ENCODE results near the gene HBA2. TPM values are rescaled to one million over a fixed set of nuclear protein-coding genes. Genes with fewer than 3 reads are reported as not detected.
A peak's percentile ranks its signal among the peaks of the same experiment; 100 is the strongest.

The HBA2 gene
- total RNA-seq, 4 donors from 2014 or later: 1.8 to 10.8 (median 7.0) TPM; not detected in 1

DNA sequence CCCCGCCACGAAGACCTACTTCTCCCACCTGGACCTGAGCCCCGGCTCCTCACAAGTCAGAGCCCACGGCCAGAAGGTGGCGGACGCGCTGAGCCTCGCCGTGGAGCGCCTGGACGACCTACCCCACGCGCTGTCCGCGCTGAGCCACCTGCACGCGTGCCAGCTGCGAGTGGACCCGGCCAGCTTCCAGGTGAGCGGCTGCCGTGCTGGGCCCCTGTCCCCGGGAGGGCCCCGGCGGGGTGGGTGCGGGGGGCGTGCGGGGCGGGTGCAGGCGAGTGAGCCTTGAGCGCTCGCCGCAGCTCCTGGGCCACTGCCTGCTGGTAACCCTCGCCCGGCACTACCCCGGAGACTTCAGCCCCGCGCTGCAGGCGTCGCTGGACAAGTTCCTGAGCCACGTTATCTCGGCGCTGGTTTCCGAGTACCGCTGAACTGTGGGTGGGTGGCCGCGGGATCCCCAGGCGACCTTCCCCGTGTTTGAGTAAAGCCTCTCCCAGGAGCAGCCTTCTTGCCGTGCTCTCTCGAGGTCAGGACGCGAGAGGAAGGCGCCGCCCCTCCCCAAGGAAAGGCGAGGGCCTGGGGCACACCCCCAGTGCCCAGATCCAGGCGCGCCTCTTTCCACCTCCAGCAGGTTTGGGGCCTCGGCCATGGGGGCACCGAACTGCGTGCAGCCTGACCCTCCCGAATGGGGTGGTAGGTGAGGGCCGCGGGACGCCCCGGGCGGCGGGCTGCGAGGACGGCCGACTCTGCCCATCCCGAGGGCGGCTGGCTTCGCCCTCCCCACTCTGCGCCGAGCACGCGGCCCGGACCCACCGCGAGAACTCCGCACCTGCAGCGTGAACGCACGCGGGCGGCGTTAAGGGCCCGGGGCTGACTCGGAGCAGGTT, 8.2 kb downstream of the HBA2 start:
- Histone ChIP-seq H3K27me3 (peaks cover 47% of the 10 kb centered on the region), H3K4me3 (peak overlapping the region in 2 of 4 donors; percentile 22 to 41), H3K27ac (no peak overlapping the region), H3K36me3 (no peaks in the 10 kb centered on the region), H3K4me1 (peaks cover 12 to 26% (median 20%) of the 10 kb centered on the region in 4 donors), H3K9me3 (no peaks in the 10 kb centered on the region)
- peak; percentile 5 for TF ChIP-seq POLR2A (IDR thresholded peaks at IDR 0.05)
- TF ChIP-seq EP300 (IDR thresholded peaks at IDR 0.05; ENCODE audit: low read depth): no peak
- peak in 1 of 3 donors; percentile 53 for TF ChIP-seq POLR2AphosphoS5 (IDR thresholded peaks at IDR 0.05)
- in situ Hi-C loops (cut with MboI; ENCODE audit: low pct_ligation_motif_present in 1 of 4, low pct_unique_long_range_greater_than_20kb in 1 of 4, low sequenced_read_pairs in 3 of 4): loop anchor here in 1 of 4 donors (5.0 kb wide), 1 partner anchor 74 kb away; no protein-coding TSS in a partner anchor
- 1% methylated on average over 65 of the region's 89 CpGs; no CpG with 5 or more reads in 1 of the 2 donors for WGBS, 2 donors (ENCODE audit: low coverage in 1 of 2)
- DNase-seq: peak; percentile 82
- intact Hi-C loops (cut with DNase I; ENCODE audit: low total_unique reads): loop anchor here (5.0 kb wide), 1 partner anchor 74 kb away; no protein-coding TSS in a partner anchor

GRCh38 chr16:181565-182021, 8.9 kb downstream of the HBA2 start:
- no peak for DNase-seq
- H3K27ac ChIP-seq: no peak overlapping the region
- peaks cover 45% of the 10 kb centered on the region for H3K27me3 ChIP-seq
- TF ChIP-seq POLR2A (IDR thresholded peaks at IDR 0.05) (peak; percentile 5), EP300 (IDR thresholded peaks at IDR 0.05; ENCODE audit: low read depth) (no peak), POLR2AphosphoS5 (IDR thresholded peaks at IDR 0.05) (no peak)
- TF ChIP-seq, protein P1, sequence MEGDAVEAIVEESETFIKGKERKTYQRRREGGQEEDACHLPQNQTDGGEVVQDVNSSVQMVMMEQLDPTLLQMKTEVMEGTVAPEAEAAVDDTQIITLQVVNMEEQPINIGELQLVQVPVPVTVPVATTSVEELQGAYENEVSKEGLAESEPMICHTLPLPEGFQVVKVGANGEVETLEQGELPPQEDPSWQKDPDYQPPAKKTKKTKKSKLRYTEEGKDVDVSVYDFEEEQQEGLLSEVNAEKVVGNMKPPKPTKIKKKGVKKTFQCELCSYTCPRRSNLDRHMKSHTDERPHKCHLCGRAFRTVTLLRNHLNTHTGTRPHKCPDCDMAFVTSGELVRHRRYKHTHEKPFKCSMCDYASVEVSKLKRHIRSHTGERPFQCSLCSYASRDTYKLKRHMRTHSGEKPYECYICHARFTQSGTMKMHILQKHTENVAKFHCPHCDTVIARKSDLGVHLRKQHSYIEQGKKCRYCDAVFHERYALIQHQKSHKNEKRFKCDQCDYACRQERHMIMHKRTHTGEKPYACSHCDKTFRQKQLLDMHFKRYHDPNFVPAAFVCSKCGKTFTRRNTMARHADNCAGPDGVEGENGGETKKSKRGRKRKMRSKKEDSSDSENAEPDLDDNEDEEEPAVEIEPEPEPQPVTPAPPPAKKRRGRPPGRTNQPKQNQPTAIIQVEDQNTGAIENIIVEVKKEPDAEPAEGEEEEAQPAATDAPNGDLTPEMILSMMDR (IDR thresholded peaks at IDR 0.05): peak; percentile 91 to 99 (median 98)
- 8% methylated on average over 22 of the region's 22 CpGs; no CpG with 5 or more reads in 1 of the 2 donors for WGBS, 2 donors (ENCODE audit: low coverage in 1 of 2)
- H3K9me3 ChIP-seq: no peaks in the 10 kb centered on the region
- H3K4me1 ChIP-seq: peaks cover 12 to 24% (median 20%) of the 10 kb centered on the region in 4 donors
- intact Hi-C loops (cut with DNase I; ENCODE audit: low total_unique reads) (loop anchor here (5.0 kb wide), 1 partner anchor 74 kb away; no protein-coding TSS in a partner anchor), in situ Hi-C loops (cut with MboI; ENCODE audit: low pct_ligation_motif_present in 1 of 4, low pct_unique_long_range_greater_than_20kb in 1 of 4, low sequenced_read_pairs in 3 of 4) (loop anchor here in 1 of 4 donors (5.0 kb wide), 1 partner anchor 74 kb away; no protein-coding TSS in a partner anchor)
- H3K36me3 ChIP-seq: no peaks in the 10 kb centered on the region
- H3K4me3 ChIP-seq: peak overlapping the region in 1 of 4 donors; percentile 41

DNA sequence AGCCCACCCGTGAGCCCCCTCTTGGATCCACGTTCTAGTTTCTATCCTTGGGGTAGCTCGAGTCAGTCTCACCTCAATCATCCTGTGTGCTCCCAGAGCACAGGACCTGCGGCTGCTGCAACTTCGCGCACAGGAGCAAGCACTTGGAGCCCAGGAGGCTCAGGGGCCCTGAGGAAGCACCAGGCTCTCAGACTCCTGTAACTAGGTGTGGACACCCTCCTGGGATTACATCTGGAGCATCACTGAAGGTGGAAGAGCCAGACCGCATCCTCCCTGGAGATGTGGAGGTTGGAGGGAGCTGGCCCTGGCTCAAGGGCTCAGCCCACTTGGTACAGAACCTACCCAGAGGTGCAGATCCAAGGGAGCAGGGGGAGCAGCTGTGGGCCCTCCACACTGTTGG, 10.3 kb downstream of the HBA2 start:
- TF ChIP-seq, protein P1 (IDR thresholded peaks at IDR 0.05): no peak
- TF ChIP-seq POLR2AphosphoS5 (IDR thresholded peaks at IDR 0.05) (no peak), POLR2A (IDR thresholded peaks at IDR 0.05) (no peak), EP300 (IDR thresholded peaks at IDR 0.05; ENCODE audit: low read depth) (no peak)
- H3K27me3 ChIP-seq: peaks cover 34% of the 10 kb centered on the region
- in situ Hi-C loops (cut with MboI; ENCODE audit: low pct_ligation_motif_present in 1 of 4, low pct_unique_long_range_greater_than_20kb in 1 of 4, low sequenced_read_pairs in 3 of 4): loop anchor here in 1 of 4 donors (5.0 kb wide), 1 partner anchor 76 kb away; no protein-coding TSS in a partner anchor
- intact Hi-C loops (cut with DNase I; ENCODE audit: low total_unique reads): loop anchor here (5.0 kb wide), 1 partner anchor 76 kb away; no protein-coding TSS in a partner anchor
- H3K36me3 ChIP-seq: peaks cover 0 to 9% (median 4%) of the 10 kb centered on the region in 4 donors
- no peak for DNase-seq
- H3K9me3 ChIP-seq: no peaks in the 10 kb centered on the region
- peaks cover 12 to 19% (median 16%) of the 10 kb centered on the region in 4 donors for H3K4me1 ChIP-seq
- WGBS, 2 donors (ENCODE audit: low coverage in 1 of 2): 70 to 100% methylated on average over 1 to 7 of the region's 7 CpGs
- no peak overlapping the region for H3K4me3 ChIP-seq
- H3K27ac ChIP-seq: no peak overlapping the region

GRCh38 chr16:185213-185612, 12.5 kb downstream of the HBA2 start:
- in situ Hi-C loops (cut with MboI; ENCODE audit: low pct_ligation_motif_present in 1 of 4, low pct_unique_long_range_greater_than_20kb in 1 of 4, low sequenced_read_pairs in 3 of 4): no loop called here
- TF ChIP-seq, protein P1 (IDR thresholded peaks at IDR 0.05): no peak
- no peak for TF ChIP-seq EP300 (IDR thresholded peaks at IDR 0.05; ENCODE audit: low read depth)
- no peak for TF ChIP-seq POLR2AphosphoS5 (IDR thresholded peaks at IDR 0.05)
- no peak for TF ChIP-seq POLR2A (IDR thresholded peaks at IDR 0.05)
- no peak for DNase-seq
- Histone ChIP-seq H3K27ac (no peak overlapping the region), H3K4me1 (peaks cover 11 to 16% (median 13%) of the 10 kb centered on the region in 4 donors), H3K27me3 (peaks cover 11% of the 10 kb centered on the region), H3K36me3 (peaks cover 0 to 27% (median 12%) of the 10 kb centered on the region in 4 donors), H3K4me3 (no peak overlapping the region), H3K9me3 (no peaks in the 10 kb centered on the region)
- 89 to 93% methylated on average over 6 to 13 of the region's 13 CpGs for WGBS, 2 donors (ENCODE audit: low coverage in 1 of 2)
- intact Hi-C loops (cut with DNase I; ENCODE audit: low total_unique reads): no loop called here

Data from transverse colon (tissue), 4 donors.